Adrenal gland (tissue), 5 donors: ENCODE results near the gene PRKN.

Source experiments
- CTCF ChIP-seq, 6 experiments: fragments of 450-650 bp in 4 of 6; fragments of 200-600 bp in 2 of 6; sonication (generic) in 1 of 6; IDR thresholded peaks; 1 replicate in 5 of 6; 2 replicates in 1 of 6; pipeline versions ENCODE4 v1.5.1 to v1.8.0; 2016 to 2021; ENCODE audit warnings: antibody characterized with exemption in 6 of 6, mild to moderate bottlenecking in 2 of 6, moderate library complexity in 1 of 6
- POLR2A ChIP-seq, 2 donors: fragments of 450-650 bp; IDR thresholded peaks; one replicate each; pipeline ENCODE4 v1.6.1; 2017; ENCODE audit warnings: antibody characterized with exemption in 2 of 2, mild to moderate bottlenecking in 2 of 2, moderate library complexity in 1 of 2
- donor health status: DM: no; HTN: no; CAD: no.

- TF ChIP-seq CTCF (IDR thresholded peaks at IDR 0.05) (no peak), POLR2A (IDR thresholded peaks at IDR 0.05) (no peak)
Measured at GRCh38 chr6:162679681-162680080, 47.9 kb downstream of the PRKN start.
